ENCODE data around the gene CAMK2N2.

Gene CAMK2N2

GRCh38 chr3:184275961-184276910 is 14.9 kb upstream of the CAMK2N2 start, which contains the start of gene ECE2:
TSS of gene ECE2 (plus strand) at chr3:184276022. CDS start at chr3:184276154, 132 bp downstream.
- TF ChIP-seq MAX (IDR thresholded peaks at IDR 0.05): no peak
- TF ChIP-seq TCF12 (IDR thresholded peaks at IDR 0.05; ENCODE audit: low read depth): no peak
- TF ChIP-seq YY1 (IDR thresholded peaks at IDR 0.05; ENCODE audit: low read depth): no peak
- no peak for TF ChIP-seq ZBTB7A (IDR thresholded peaks at IDR 0.05; ENCODE audit: low read depth)
- TF ChIP-seq, protein P1, sequence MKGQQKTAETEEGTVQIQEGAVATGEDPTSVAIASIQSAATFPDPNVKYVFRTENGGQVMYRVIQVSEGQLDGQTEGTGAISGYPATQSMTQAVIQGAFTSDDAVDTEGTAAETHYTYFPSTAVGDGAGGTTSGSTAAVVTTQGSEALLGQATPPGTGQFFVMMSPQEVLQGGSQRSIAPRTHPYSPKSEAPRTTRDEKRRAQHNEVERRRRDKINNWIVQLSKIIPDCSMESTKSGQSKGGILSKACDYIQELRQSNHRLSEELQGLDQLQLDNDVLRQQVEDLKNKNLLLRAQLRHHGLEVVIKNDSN (IDR thresholded peaks at IDR 0.05): no peak
- TF ChIP-seq EP300 (IDR thresholded peaks at IDR 0.05; ENCODE audit: borderline replicate concordance): no peak
- TF ChIP-seq TEAD4 (IDR thresholded peaks at IDR 0.05): no peak
- TF ChIP-seq RAD21 (IDR thresholded peaks at IDR 0.05; ENCODE audit: low read depth): no peak
- TF ChIP-seq CREB1 (IDR thresholded peaks at IDR 0.05; ENCODE audit: low read depth): no peak
- no peak for TF ChIP-seq EGR1 (IDR thresholded peaks at IDR 0.05)
- TF ChIP-seq FOXM1 (IDR thresholded peaks at IDR 0.05; ENCODE audit: borderline replicate concordance, low read depth): no peak
- TF ChIP-seq TAF1 (IDR thresholded peaks at IDR 0.05; ENCODE audit: low read depth): no peak
- no peak for TF ChIP-seq REST (IDR thresholded peaks at IDR 0.05; ENCODE audit: low read depth)
- no peak for TF ChIP-seq NFIC (IDR thresholded peaks at IDR 0.05)
- no peak for TF ChIP-seq CEBPB (IDR thresholded peaks at IDR 0.05)

- no peak for TF ChIP-seq TCF12 (IDR thresholded peaks at IDR 0.05; ENCODE audit: low read depth)
- TF ChIP-seq YY1 (IDR thresholded peaks at IDR 0.05; ENCODE audit: low read depth): no peak
- TF ChIP-seq NFIC (IDR thresholded peaks at IDR 0.05): no peak
- no peak for TF ChIP-seq CEBPB (IDR thresholded peaks at IDR 0.05)
- no peak for TF ChIP-seq TAF1 (IDR thresholded peaks at IDR 0.05; ENCODE audit: low read depth)
Measured at GRCh38 chr3:184275381-184275701, 14.0 kb upstream of the CAMK2N2 start.

- TF ChIP-seq CEBPB (IDR thresholded peaks at IDR 0.05) (no peak), TEAD4 (IDR thresholded peaks at IDR 0.05) (no peak), NFIC (IDR thresholded peaks at IDR 0.05) (no peak), TAF1 (IDR thresholded peaks at IDR 0.05; ENCODE audit: low read depth) (no peak), CREB1 (IDR thresholded peaks at IDR 0.05; ENCODE audit: low read depth) (no peak), YY1 (IDR thresholded peaks at IDR 0.05; ENCODE audit: low read depth) (no peak), ZBTB7A (IDR thresholded peaks at IDR 0.05; ENCODE audit: low read depth) (no peak), EP300 (IDR thresholded peaks at IDR 0.05; ENCODE audit: borderline replicate concordance) (no peak), RAD21 (IDR thresholded peaks at IDR 0.05; ENCODE audit: low read depth) (no peak), MAX (IDR thresholded peaks at IDR 0.05) (no peak), EGR1 (IDR thresholded peaks at IDR 0.05) (no peak), TCF12 (IDR thresholded peaks at IDR 0.05; ENCODE audit: low read depth) (no peak), REST (IDR thresholded peaks at IDR 0.05; ENCODE audit: low read depth) (no peak), FOXM1 (IDR thresholded peaks at IDR 0.05; ENCODE audit: borderline replicate concordance, low read depth) (no peak)
- TF ChIP-seq, protein P1 (IDR thresholded peaks at IDR 0.05): no peak
Measured at GRCh38 chr3:184272269-184272668, 10.9 kb upstream of the CAMK2N2 start.

DNA sequence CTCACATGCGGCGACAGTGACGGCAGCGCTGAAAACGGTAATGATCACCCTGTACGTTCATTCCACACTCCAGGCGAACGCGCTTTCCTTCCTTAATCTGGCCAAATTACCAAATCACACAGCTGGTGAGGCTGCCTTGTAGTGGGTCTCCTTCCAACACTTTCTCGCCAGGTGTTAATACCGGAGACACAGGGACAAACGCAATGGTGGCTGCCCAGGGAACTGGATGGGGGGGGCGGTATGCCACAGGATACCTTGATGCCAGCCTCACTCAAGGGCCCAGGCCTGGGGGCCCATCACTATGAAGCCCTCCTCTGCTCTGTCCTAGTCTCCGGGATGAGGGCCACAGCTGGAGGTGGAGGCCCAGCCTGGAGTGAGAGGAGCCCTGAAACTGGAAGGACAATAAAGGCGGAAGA is 1.4 kb upstream of the CAMK2N2 start:
- TF ChIP-seq MAX (IDR thresholded peaks at IDR 0.05) (peak; percentile 81; the same call in 1 of the 2 replicates), EGR1 (IDR thresholded peaks at IDR 0.05) (no peak)

- TF ChIP-seq REST (IDR thresholded peaks at IDR 0.05; ENCODE audit: low read depth) (no peak), FOXM1 (IDR thresholded peaks at IDR 0.05; ENCODE audit: borderline replicate concordance, low read depth) (no peak), EGR1 (IDR thresholded peaks at IDR 0.05) (peak; percentile 42; the same call in 1 of the 2 replicates), YY1 (IDR thresholded peaks at IDR 0.05; ENCODE audit: low read depth) (peak; percentile 38), NFIC (IDR thresholded peaks at IDR 0.05) (0 out of 2 replicates have a peak, but pooled peaks have one; percentile 5), CEBPB (IDR thresholded peaks at IDR 0.05) (peak; percentile 93), TAF1 (IDR thresholded peaks at IDR 0.05; ENCODE audit: low read depth) (peak; percentile 49; the same call in 1 of the 2 replicates), ZBTB7A (IDR thresholded peaks at IDR 0.05; ENCODE audit: low read depth) (peak; percentile 67), MAX (IDR thresholded peaks at IDR 0.05) (peak; percentile 56)
Measured at GRCh38 chr3:184261854-184262763, 756 bp upstream of the CAMK2N2 start.

Measured in Ishikawa (cell line).